Measurements from ENCODE around the gene LBP.

- TF ChIP-seq POLR2AphosphoS5 (IDR thresholded peaks at IDR 0.05) (no peak), CTCF (IDR thresholded peaks at IDR 0.05) (no peak), EP300 (IDR thresholded peaks at IDR 0.05; ENCODE audit: low read depth) (no peak)
Measured at GRCh38 chr20:38317422-38317821, 28.9 kb upstream of the LBP start.
